DND-41 (cell line): ENCODE data around the gene MCF2L.

Experiments used
- CTCF ChIP-seq: IDR thresholded peaks from 2 replicates; pipeline ENCODE4 v1.5.1; 2012; ENCODE audit warnings: borderline replicate concordance, low read length, moderate library complexity, mild to moderate bottlenecking; ENCODE audit not compliant: poor library complexity, severe bottlenecking; ENCODE audit errors: extremely low read depth
- EZH2 ChIP-seq: IDR thresholded peaks from 3 replicates; pipeline ENCODE4 v1.6.1; 2012; ENCODE audit warnings: borderline replicate concordance, low read depth, mild to moderate bottlenecking, moderate library complexity, low read length, inconsistent platforms; ENCODE audit not compliant: severe bottlenecking

GRCh38 chr13:113080901-113081521 lies 112.0 kb downstream of the MCF2L start:
- TF ChIP-seq CTCF (no peak), EZH2 (no peak)
